Measurements from ENCODE around the gene SENP8. TPM values are rescaled to one million over a fixed set of nuclear protein-coding genes. Genes with fewer than 3 reads are reported as not detected.

Gene SENP8
- total RNA-seq, 2 experiments from 2014 or later: 2.5 TPM

DNA sequence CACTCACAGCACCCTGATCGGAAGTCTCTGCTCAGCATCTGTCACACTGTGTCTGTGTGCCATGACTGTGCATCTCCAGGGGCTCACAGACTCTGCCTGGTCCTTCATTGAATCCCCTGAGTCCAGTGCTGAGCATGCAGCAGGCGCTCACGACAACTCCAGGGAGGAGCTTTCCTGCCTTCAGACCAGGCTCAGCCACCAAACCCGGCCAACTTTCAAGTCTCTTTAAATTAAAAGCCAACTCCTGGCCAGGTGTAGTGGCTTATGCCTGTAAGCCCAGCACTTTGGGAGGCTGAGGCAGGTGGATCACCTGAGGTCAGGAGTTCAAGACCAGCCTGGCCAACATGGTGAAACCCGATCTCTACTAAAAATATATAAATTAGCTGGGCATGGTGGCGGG, 55.2 kb downstream of the SENP8 start:
- no peaks in the 10 kb centered on the region for H3K4me1 Mint-ChIP-seq (ENCODE audit: low read depth)
- ChIA-PET CTCF (no interaction called here), POLR2A (no interaction called here)
- H3K27ac Mint-ChIP-seq: no peak overlapping the region
- peaks cover 2% of the 10 kb centered on the region for H3K27me3 Mint-ChIP-seq
- no peak overlapping the region for H3K4me3 Mint-ChIP-seq
- DNase-seq: no peak
- no peaks in the 10 kb centered on the region for H3K9me3 Mint-ChIP-seq
- intact Hi-C loops (cut with micrococcal nuclease): no loop called here
- H3K36me3 Mint-ChIP-seq: no peaks in the 10 kb centered on the region

DNA sequence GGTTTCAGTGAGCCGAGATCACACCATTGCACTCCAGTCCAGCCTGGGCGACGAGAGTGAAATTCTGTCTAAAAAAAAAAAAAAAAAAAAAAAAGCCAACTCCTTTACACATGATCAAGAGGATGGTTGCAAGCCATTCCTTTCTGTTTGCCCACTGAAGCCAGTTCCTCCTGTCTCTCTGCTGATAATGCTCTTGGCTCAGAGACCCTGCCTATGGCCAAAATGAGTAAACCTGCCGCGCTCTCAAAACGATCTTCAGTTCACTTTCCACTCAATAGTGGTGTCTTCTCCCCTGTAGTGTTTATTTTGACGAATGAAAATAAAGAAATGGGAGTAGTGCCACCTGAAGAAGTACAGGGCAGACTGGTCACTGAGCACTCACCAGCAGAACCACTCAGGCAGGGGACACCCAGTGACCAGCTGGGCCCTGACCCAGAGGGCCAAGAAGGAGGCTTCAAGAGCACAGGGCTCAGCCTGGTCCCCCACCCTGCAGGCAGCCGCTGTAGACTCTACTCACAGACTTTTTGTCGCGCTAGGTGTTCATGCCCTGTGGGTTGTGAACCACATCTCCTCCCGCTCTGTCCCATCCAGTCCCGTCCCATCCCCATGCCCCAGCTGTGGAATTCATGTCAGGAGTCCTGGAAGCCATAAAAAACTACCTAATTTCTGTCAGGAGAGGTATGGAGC, 55.8 kb downstream of the SENP8 start:
- intact Hi-C loops (cut with micrococcal nuclease): no loop called here
- H3K9me3 Mint-ChIP-seq: no peaks in the 10 kb centered on the region
- H3K36me3 Mint-ChIP-seq: no peaks in the 10 kb centered on the region
- CTCF ChIA-PET: no interaction called here
- H3K27ac Mint-ChIP-seq: no peak overlapping the region
- no peaks in the 10 kb centered on the region for H3K27me3 Mint-ChIP-seq
- DNase-seq: no peak
- H3K4me3 Mint-ChIP-seq: no peak overlapping the region
- no peaks in the 10 kb centered on the region for H3K4me1 Mint-ChIP-seq (ENCODE audit: low read depth)
- POLR2A ChIA-PET: no interaction called here

GRCh38 chr15:72174551-72175165, 56.5 kb downstream of the SENP8 start:
- intact Hi-C loops (cut with micrococcal nuclease): no loop called here
- ChIA-PET POLR2A (no interaction called here), CTCF (no interaction called here)
- Mint-ChIP-seq H3K4me3 (no peak overlapping the region), H3K27ac (no peak overlapping the region), H3K9me3 (no peaks in the 10 kb centered on the region), H3K27me3 (no peaks in the 10 kb centered on the region), H3K36me3 (no peaks in the 10 kb centered on the region), H3K4me1 (ENCODE audit: low read depth) (no peaks in the 10 kb centered on the region)
- DNase-seq: no peak

DNA sequence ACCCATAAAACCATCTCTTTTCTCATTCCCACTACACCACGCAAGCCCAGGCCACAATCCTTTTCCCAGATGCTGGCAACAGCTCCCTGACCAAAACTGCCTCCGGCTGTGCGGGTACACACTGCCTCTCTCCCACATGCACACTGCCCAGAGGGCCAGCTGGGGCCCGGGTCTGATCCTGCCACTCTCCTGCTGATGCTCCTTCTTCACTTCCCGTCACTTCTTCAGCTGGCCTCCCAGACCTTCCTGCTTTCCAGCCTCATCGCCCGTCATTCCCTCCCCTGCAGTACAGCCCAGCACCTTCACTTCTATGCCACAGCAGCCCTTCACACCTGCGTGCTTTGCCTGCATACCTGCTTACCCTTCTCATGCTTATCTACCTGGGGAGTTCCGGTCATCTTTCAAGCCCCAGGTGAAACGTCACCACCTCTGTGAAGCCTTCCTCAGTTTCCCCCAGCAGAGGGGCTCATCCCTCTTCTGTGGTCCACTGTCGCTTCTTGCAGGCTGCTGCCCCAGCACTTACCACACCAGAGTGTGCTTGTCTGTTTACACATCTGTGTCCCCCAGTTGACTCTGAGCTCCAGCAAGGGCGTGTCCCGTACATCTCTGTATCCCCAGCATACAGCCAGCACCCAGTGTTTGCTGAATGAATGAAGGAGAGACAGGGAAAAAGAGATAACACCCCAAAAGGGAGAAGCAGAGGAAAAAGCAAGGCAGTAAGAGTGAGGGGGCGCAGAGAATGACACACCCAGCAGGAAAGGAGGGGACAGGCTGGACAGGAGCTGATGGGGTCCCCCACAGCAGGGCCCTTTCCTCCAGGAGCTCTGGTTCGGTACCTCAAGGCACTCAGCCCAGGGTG, 57.2 kb downstream of the SENP8 start:
- Mint-ChIP-seq H3K27ac (no peak overlapping the region), H3K36me3 (no peaks in the 10 kb centered on the region), H3K27me3 (no peaks in the 10 kb centered on the region), H3K9me3 (no peaks in the 10 kb centered on the region), H3K4me3 (no peak overlapping the region), H3K4me1 (ENCODE audit: low read depth) (no peaks in the 10 kb centered on the region)
- DNase-seq: no peak
- ChIA-PET POLR2A (no interaction called here), CTCF (no interaction called here)
- intact Hi-C loops (cut with micrococcal nuclease): no loop called here

- no peak for DNase-seq
- Mint-ChIP-seq H3K4me3 (no peak overlapping the region), H3K4me1 (ENCODE audit: low read depth) (no peaks in the 10 kb centered on the region), H3K36me3 (no peaks in the 10 kb centered on the region), H3K27me3 (no peaks in the 10 kb centered on the region), H3K27ac (no peak overlapping the region), H3K9me3 (no peaks in the 10 kb centered on the region)
- intact Hi-C loops (cut with micrococcal nuclease): no loop called here
- ChIA-PET POLR2A (no interaction called here), CTCF (interaction anchor here (0.6 kb wide), 1 partner anchor 394 kb away, joined by 4 read pairs; no protein-coding TSS in a partner anchor)
These were observed 58.0 kb downstream of the SENP8 start for GRCh38 chr15:72176159-72176558.

GRCh38 chr15:72176743-72177142, 58.5 kb downstream of the SENP8 start:
- H3K36me3 Mint-ChIP-seq: no peaks in the 10 kb centered on the region
- peaks cover 5% of the 10 kb centered on the region for H3K27me3 Mint-ChIP-seq
- intact Hi-C loops (cut with micrococcal nuclease): no loop called here
- ChIA-PET CTCF (interaction anchor here (0.6 kb wide), 1 partner anchor 395 kb away, joined by 4 read pairs; no protein-coding TSS in a partner anchor), POLR2A (interaction anchor here (0.6 kb wide), 1 partner anchor 21 kb away, joined by 3 read pairs; no protein-coding TSS in a partner anchor)
- no peaks in the 10 kb centered on the region for H3K4me1 Mint-ChIP-seq (ENCODE audit: low read depth)
- H3K4me3 Mint-ChIP-seq: no peak overlapping the region
- DNase-seq: no peak
- no peaks in the 10 kb centered on the region for H3K9me3 Mint-ChIP-seq
- H3K27ac Mint-ChIP-seq: no peak overlapping the region

GRCh38 chr15:72178976-72179585, 60.9 kb downstream of the SENP8 start:
- intact Hi-C loops (cut with micrococcal nuclease): no loop called here
- Mint-ChIP-seq H3K4me3 (no peak overlapping the region), H3K4me1 (ENCODE audit: low read depth) (no peaks in the 10 kb centered on the region), H3K9me3 (no peaks in the 10 kb centered on the region), H3K36me3 (no peaks in the 10 kb centered on the region), H3K27ac (no peak overlapping the region), H3K27me3 (peaks cover 18% of the 10 kb centered on the region)
- DNase-seq: no peak
- ChIA-PET CTCF (no interaction called here), POLR2A (no interaction called here)

DNA sequence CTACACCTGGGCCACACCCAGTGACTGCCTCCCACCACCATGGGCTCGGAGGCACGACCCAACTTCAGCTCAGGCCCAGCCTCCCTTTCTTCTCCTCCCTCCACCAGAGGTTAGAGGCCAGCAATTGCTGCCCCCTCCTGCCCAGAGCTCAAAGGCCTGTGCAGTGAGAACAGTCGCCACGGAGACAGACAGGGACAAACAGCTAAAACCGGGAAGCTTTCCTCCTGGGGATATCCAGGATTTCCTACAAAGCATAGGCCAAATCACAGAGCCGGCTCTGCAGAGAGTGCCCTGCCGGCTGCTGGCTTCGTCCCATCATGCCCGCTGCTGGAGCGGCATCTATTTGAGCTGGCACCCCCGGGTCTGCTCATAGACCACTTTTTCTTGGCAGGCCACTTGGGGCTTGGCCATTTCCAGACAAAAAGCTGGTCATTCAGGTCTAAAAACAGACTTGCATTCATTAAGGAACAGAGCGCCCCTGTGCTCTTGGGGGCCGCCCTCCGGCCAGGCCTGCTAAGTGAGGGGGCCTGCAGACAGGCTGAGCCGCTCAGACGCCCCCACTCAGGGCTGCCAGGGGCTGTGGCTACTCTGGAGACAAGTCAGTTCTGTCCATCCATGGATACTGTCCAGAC, 61.9 kb downstream of the SENP8 start:
- no peaks in the 10 kb centered on the region for H3K36me3 Mint-ChIP-seq
- intact Hi-C loops (cut with micrococcal nuclease): no loop called here
- DNase-seq: no peak
- H3K4me1 Mint-ChIP-seq (ENCODE audit: low read depth): peaks cover 2% of the 10 kb centered on the region
- ChIA-PET CTCF (interaction anchor here (1.1 kb wide), 1 partner anchor 24 kb away, joined by 3 read pairs; no protein-coding TSS in a partner anchor), POLR2A (no interaction called here)
- H3K27me3 Mint-ChIP-seq: peaks cover 22% of the 10 kb centered on the region
- H3K27ac Mint-ChIP-seq: no peak overlapping the region
- no peak overlapping the region for H3K4me3 Mint-ChIP-seq
- H3K9me3 Mint-ChIP-seq: no peaks in the 10 kb centered on the region

DNA sequence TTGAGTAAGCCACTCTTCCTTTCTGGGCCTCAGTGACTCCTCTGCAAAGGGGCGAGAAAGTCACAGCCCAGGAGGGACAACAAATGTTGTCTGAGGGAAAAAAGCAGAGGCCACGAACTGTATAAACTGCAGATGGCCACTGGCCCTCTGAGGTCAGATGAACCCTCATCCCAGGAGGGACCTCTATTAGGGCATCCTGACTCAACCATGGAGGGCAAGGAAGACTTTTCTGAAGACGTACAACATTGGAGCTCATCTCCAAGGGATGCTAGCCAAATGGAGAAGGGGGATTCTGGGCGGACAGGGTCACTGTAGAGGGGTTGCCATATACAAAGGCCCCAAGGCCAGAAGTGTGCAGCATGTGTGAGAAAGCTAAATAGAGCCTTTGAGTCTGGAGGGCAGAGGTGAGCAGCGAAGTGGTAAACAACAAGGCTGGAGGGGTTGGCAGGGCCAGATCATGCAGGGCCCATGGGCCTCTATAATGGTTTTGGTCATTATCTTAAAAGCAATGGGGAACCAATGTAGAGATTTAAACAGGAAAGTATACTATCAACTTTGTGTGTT, 62.6 kb downstream of the SENP8 start:
- Mint-ChIP-seq H3K4me1 (ENCODE audit: low read depth) (peaks cover 2% of the 10 kb centered on the region), H3K27me3 (peaks cover 27% of the 10 kb centered on the region), H3K27ac (no peak overlapping the region), H3K4me3 (no peak overlapping the region), H3K36me3 (no peaks in the 10 kb centered on the region), H3K9me3 (no peaks in the 10 kb centered on the region)
- no peak for DNase-seq
- POLR2A ChIA-PET: no interaction called here
- CTCF ChIA-PET: interaction anchor here (1.1 kb wide), 1 partner anchor 25 kb away, joined by 3 read pairs; no protein-coding TSS in a partner anchor
- intact Hi-C loops (cut with micrococcal nuclease): no loop called here

DNA sequence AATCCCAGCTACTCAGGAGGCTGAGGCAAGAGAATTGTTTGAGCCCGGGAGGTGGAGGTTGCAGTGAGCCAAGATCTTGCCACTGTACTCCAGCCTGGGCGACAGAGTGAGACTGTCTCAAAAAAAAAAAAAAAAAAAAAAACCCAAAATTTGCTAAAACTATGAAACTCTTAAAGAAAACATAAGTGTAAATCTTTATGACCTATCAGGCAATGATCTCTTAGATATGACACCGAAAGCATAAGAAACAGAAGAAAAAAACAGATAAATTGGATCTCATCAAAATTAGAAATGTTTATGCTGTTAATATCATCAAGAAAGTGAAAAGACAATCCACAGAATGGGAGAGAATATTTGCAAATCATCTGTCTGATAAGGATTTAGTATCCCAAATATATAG, 64.0 kb downstream of the SENP8 start:
- intact Hi-C loops (cut with micrococcal nuclease): no loop called here
- ChIA-PET CTCF (no interaction called here), POLR2A (no interaction called here)
- Mint-ChIP-seq H3K4me1 (ENCODE audit: low read depth) (peaks cover 2% of the 10 kb centered on the region), H3K4me3 (no peak overlapping the region), H3K36me3 (no peaks in the 10 kb centered on the region), H3K27me3 (peaks cover 27% of the 10 kb centered on the region), H3K27ac (no peak overlapping the region), H3K9me3 (no peaks in the 10 kb centered on the region)
- no peak for DNase-seq

- Mint-ChIP-seq H3K27ac (no peak overlapping the region), H3K9me3 (no peaks in the 10 kb centered on the region), H3K4me3 (no peak overlapping the region), H3K27me3 (peaks cover 27% of the 10 kb centered on the region), H3K4me1 (ENCODE audit: low read depth) (peaks cover 2% of the 10 kb centered on the region), H3K36me3 (no peaks in the 10 kb centered on the region)
- CTCF ChIA-PET: no interaction called here
- DNase-seq: no peak
- POLR2A ChIA-PET: no interaction called here
- intact Hi-C loops (cut with micrococcal nuclease): no loop called here
These were observed 64.5 kb downstream of the SENP8 start for GRCh38 chr15:72182673-72183072.

DNA sequence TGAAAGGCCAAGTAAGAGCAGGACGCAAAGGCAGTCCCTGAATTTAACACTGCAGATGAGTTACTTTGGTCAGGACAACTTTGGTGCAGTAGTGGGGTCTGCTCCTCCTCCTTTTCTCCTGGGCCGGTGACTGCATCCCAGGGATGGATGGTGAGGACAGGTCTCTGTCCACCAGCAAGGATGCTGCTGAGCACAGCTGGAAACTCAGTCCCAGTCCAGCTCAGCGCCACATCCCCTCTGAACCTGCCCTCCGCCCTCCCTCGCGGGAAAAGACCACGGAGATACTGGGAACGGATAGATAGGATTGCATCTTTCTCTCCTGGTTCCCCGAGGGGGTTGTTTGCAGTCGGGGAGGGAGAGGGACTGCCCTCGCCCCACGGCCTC, 65.6 kb downstream of the SENP8 start:
- POLR2A ChIA-PET: no interaction called here
- CTCF ChIA-PET: no interaction called here
- Mint-ChIP-seq H3K4me3 (no peak overlapping the region), H3K9me3 (no peaks in the 10 kb centered on the region), H3K36me3 (no peaks in the 10 kb centered on the region), H3K27ac (no peak overlapping the region), H3K4me1 (ENCODE audit: low read depth) (peaks cover 2% of the 10 kb centered on the region), H3K27me3 (peaks cover 27% of the 10 kb centered on the region)
- intact Hi-C loops (cut with micrococcal nuclease): no loop called here
- DNase-seq: no peak
